ENCODE measurements around the gene PRRT1. TPM values are rescaled to one million over a fixed set of nuclear protein-coding genes. Genes with fewer than 3 reads are reported as not detected.

PRRT1 gene
- polyA plus RNA-seq, 1 donor (not counting 4 experiments of a cell fraction or from before 2014, with no cell fraction given) = 0.09 TPM

GRCh38 chr6:32128751-32129296 lies 22.9 kb downstream of the PRRT1 start:
- FAIRE-seq (no peak), DNase-seq (ENCODE audit: low read depth, low spot score) (no peak)
- Histone ChIP-seq H3K27me3 (ENCODE audit: control insufficient read depth, extremely low read depth, insufficient read depth, low read length) (no peaks in the 10 kb centered on the region), H3K4me1 (ENCODE audit: control insufficient read depth, extremely low read depth, insufficient read depth, low read length) (peaks cover 23% of the 10 kb centered on the region), H3K9me3 (ENCODE audit: control insufficient read depth, low read depth, low read length) (no peaks in the 10 kb centered on the region), H4K20me1 (ENCODE audit: control insufficient read depth, extremely low read depth, insufficient read depth, low read length) (no peaks in the 10 kb centered on the region), H3K79me2 (ENCODE audit: control insufficient read depth, insufficient read depth, low read length) (peaks cover 18% of the 10 kb centered on the region), H2AFZ (ENCODE audit: control insufficient read depth, low read length) (no peak overlapping the region), H3K4me3 (ENCODE audit: control insufficient read depth in 2 of 3, extremely low read depth in 1 of 3, insufficient read depth in 2 of 3, low read depth in 1 of 3, low read length in 3 of 3) (peak overlapping the region; percentile 60 to 89 (median 78)), H3K9ac (ENCODE audit: control insufficient read depth, extremely low read depth, insufficient read depth, low read length) (peak overlapping the region; percentile 75), H3K27ac (ENCODE audit: control insufficient read depth, insufficient read depth, low read length) (peak overlapping the region; percentile 58), H3K9me1 (ENCODE audit: control insufficient read depth, extremely low read depth, insufficient read depth, low read length) (no peaks in the 10 kb centered on the region), H3K36me3 (ENCODE audit: control insufficient read depth in 2 of 2, extremely low read depth in 1 of 2, insufficient read depth in 2 of 2, low read length in 2 of 2) (peaks cover 3 to 4% of the 10 kb centered on the region in 2 experiments), H3K4me2 (ENCODE audit: control insufficient read depth, extremely low read depth, insufficient read depth, low read depth, low read length) (peak overlapping the region; percentile 76)
- dilution Hi-C loops (cut with MboI; ENCODE audit: extremely low pct_ligation_motif_present, low sequenced_read_pairs) = no loop called here
- TF ChIP-seq, protein P1, sequence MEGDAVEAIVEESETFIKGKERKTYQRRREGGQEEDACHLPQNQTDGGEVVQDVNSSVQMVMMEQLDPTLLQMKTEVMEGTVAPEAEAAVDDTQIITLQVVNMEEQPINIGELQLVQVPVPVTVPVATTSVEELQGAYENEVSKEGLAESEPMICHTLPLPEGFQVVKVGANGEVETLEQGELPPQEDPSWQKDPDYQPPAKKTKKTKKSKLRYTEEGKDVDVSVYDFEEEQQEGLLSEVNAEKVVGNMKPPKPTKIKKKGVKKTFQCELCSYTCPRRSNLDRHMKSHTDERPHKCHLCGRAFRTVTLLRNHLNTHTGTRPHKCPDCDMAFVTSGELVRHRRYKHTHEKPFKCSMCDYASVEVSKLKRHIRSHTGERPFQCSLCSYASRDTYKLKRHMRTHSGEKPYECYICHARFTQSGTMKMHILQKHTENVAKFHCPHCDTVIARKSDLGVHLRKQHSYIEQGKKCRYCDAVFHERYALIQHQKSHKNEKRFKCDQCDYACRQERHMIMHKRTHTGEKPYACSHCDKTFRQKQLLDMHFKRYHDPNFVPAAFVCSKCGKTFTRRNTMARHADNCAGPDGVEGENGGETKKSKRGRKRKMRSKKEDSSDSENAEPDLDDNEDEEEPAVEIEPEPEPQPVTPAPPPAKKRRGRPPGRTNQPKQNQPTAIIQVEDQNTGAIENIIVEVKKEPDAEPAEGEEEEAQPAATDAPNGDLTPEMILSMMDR (optimal IDR thresholded peaks at IDR 0.05 in 1 of 3, IDR thresholded peaks at IDR 0.05 in 1 of 3, conservative IDR thresholded peaks at IDR 0.05 in 1 of 3; ENCODE audit: extremely low read depth in 1 of 3, insufficient read depth in 2 of 3, low read length in 3 of 3) = no peak
- TF ChIP-seq EZH2 (IDR thresholded peaks at IDR 0.05; ENCODE audit: low read length) = no peak

DNA sequence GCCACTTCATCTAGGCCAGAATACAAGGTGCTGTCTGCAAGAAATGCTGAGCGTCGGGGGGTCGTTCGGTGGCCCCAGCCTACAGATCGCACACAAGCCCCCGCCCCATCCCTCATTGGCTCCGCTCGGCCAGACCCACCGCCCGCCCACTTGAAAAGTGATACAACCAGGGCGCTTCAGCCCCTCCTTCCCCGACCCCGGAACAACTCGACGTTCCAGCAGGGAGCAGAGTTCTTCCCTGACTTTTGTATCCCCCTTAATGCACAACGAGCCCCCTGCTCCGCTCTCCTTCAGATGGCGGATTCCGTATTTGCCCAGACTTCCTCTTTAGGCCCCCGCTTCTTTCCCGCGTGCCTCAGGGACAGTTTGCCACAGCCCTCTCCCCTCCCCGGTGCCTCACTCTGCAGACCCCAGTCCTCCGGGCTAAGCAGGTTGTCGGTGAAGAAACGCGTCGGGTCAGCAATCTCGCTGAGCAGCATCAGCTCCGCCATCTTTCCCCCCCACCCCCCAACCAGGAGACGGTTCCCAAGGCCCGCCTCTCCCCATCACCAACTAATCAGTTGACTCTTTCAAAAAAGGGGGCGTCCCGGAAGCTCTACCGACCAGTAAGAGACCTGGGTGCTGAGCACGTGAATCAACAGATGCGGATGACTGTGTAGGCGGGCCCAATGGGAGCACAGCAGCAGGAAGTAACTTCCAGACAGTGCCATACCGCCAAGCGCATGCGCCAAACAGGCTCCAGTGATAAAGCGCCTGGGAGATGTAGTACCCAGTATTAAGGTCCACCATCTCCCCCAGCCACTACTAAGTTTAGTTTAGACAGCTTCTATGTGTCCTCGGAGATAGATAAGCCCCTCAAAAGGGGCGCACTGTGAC lies 23.8 kb downstream of the PRRT1 start, which contains the start of gene ATF6B:
Gene ATF6B (minus strand): TSS at position 530 of the 876 bp plus-strand sequence. CDS start 39 bp downstream, at position 491.
- Histone ChIP-seq H3K27me3 (ENCODE audit: control insufficient read depth, extremely low read depth, insufficient read depth, low read length) (no peaks in the 10 kb centered on the region), H3K36me3 (ENCODE audit: control insufficient read depth in 2 of 2, extremely low read depth in 1 of 2, insufficient read depth in 2 of 2, low read length in 2 of 2) (peaks cover 3 to 4% of the 10 kb centered on the region in 2 experiments), H3K27ac (ENCODE audit: control insufficient read depth, insufficient read depth, low read length) (peak within 1 kb of the TSS; percentile 94), H3K9me1 (ENCODE audit: control insufficient read depth, extremely low read depth, insufficient read depth, low read length) (no peaks in the 10 kb centered on the region), H3K9me3 (ENCODE audit: control insufficient read depth, low read depth, low read length) (no peaks in the 10 kb centered on the region), H2AFZ (ENCODE audit: control insufficient read depth, low read length) (peak within 1 kb of the TSS; percentile 98), H3K4me3 (ENCODE audit: control insufficient read depth in 2 of 3, extremely low read depth in 1 of 3, insufficient read depth in 2 of 3, low read depth in 1 of 3, low read length in 3 of 3) (peak within 1 kb of the TSS; percentile 95 to 100 (median 99)), H3K4me2 (ENCODE audit: control insufficient read depth, extremely low read depth, insufficient read depth, low read depth, low read length) (peak within 1 kb of the TSS; percentile 81), H3K4me1 (ENCODE audit: control insufficient read depth, extremely low read depth, insufficient read depth, low read length) (peaks cover 23% of the 10 kb centered on the region), H4K20me1 (ENCODE audit: control insufficient read depth, extremely low read depth, insufficient read depth, low read length) (no peaks in the 10 kb centered on the region), H3K79me2 (ENCODE audit: control insufficient read depth, insufficient read depth, low read length) (peaks cover 18% of the 10 kb centered on the region), H3K9ac (ENCODE audit: control insufficient read depth, extremely low read depth, insufficient read depth, low read length) (peak within 1 kb of the TSS; percentile 98)
- DNase-seq (ENCODE audit: low read depth, low spot score) (peak; percentile 97), FAIRE-seq (peak; percentile 55)
- no peak for TF ChIP-seq EZH2 (IDR thresholded peaks at IDR 0.05; ENCODE audit: low read length)
- TF ChIP-seq, protein P1 (optimal IDR thresholded peaks at IDR 0.05 in 1 of 3, IDR thresholded peaks at IDR 0.05 in 1 of 3, conservative IDR thresholded peaks at IDR 0.05 in 1 of 3; ENCODE audit: extremely low read depth in 1 of 3, insufficient read depth in 2 of 3, low read length in 3 of 3) = no peak
- dilution Hi-C loops (cut with MboI; ENCODE audit: extremely low pct_ligation_motif_present, low sequenced_read_pairs) = no loop called here
